NT2/D1 (cell line): ENCODE measurements around the gene HIC1.

Experiments used
- SUZ12 ChIP-seq: IDR thresholded peaks from 2 replicates; pipeline ENCODE4 v1.6.1; 2011; ENCODE audit not compliant: insufficient read length, insufficient read depth; ENCODE audit errors: extremely low read depth
- YY1 ChIP-seq: IDR thresholded peaks from 2 replicates; pipeline ENCODE4 v1.6.1; 2011; ENCODE audit not compliant: insufficient read length, insufficient read depth

- TF ChIP-seq YY1 (no peak), SUZ12 (no peak)
Measured at GRCh38 chr17:2068519-2069051, 13.7 kb downstream of the HIC1 start.
